ENCODE data around the gene ATP6V0A4. TPM values are rescaled to one million over a fixed set of nuclear protein-coding genes. Genes with fewer than 3 reads are reported as not detected.

ATP6V0A4 gene
- total RNA-seq, 1 experiment from 2014 or later, result 1.2 TPM

DNA sequence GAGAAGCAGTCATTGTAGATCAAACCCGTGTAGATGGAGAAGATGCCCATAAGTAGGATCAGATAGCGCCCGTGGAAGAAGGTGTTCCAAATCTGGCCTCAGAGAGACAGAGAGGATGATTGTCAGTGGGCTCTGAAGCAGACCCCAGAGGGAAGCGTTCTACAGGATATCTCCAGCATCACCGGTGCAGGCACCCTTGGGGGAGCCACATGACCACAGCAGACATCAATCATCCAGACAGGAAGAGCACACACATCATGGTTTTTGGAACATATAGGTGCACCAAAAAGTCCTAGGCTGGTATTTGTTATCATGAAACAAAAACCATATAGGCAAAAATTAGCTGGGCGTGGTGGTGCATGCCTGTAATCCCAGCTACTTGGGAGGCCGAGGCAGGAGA lies 52.8 kb downstream of the ATP6V0A4 start:
- Mint-ChIP-seq H3K27ac (ENCODE audit: unreplicated experiment) (no peak overlapping the region), H3K4me3 (ENCODE audit: unreplicated experiment) (no peak overlapping the region), H3K27me3 (ENCODE audit: insufficient read depth, unreplicated experiment) (no peaks in the 10 kb centered on the region), H3K4me1 (ENCODE audit: low read depth, unreplicated experiment) (peaks cover 6% of the 10 kb centered on the region), H3K9me3 (ENCODE audit: unreplicated experiment) (no peaks in the 10 kb centered on the region), H3K36me3 (ENCODE audit: insufficient read depth, unreplicated experiment) (peaks cover 6% of the 10 kb centered on the region)
- Histone ChIP-seq H3K4me1 (no peaks in the 10 kb centered on the region), H3K27me3 (replicated peaks; ENCODE audit: control insufficient read depth, insufficient read depth, low read length) (no peaks in the 10 kb centered on the region), H3K36me3 (ENCODE audit: control insufficient read depth, insufficient read depth, low read length) (no peaks in the 10 kb centered on the region), H3K4me3 (ENCODE audit: low read depth, low read length) (no peak overlapping the region), H3K9me3 (no peaks in the 10 kb centered on the region)
- no peak for DNase-seq
- TF ChIP-seq, protein P1, sequence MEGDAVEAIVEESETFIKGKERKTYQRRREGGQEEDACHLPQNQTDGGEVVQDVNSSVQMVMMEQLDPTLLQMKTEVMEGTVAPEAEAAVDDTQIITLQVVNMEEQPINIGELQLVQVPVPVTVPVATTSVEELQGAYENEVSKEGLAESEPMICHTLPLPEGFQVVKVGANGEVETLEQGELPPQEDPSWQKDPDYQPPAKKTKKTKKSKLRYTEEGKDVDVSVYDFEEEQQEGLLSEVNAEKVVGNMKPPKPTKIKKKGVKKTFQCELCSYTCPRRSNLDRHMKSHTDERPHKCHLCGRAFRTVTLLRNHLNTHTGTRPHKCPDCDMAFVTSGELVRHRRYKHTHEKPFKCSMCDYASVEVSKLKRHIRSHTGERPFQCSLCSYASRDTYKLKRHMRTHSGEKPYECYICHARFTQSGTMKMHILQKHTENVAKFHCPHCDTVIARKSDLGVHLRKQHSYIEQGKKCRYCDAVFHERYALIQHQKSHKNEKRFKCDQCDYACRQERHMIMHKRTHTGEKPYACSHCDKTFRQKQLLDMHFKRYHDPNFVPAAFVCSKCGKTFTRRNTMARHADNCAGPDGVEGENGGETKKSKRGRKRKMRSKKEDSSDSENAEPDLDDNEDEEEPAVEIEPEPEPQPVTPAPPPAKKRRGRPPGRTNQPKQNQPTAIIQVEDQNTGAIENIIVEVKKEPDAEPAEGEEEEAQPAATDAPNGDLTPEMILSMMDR (IDR thresholded peaks at IDR 0.05; ENCODE audit: insufficient read depth in 1 of 2, low read depth in 1 of 2, low read length in 1 of 2, severe bottlenecking in 1 of 2, unreplicated experiment in 1 of 2), result no peak
- ChIA-PET POLR2A (no interaction called here), CTCF (no interaction called here)
- intact Hi-C loops (cut with micrococcal nuclease; ENCODE audit: unreplicated experiment), result no loop called here
- no TSS peak for BruUV-seq (replicated peaks)

DNA sequence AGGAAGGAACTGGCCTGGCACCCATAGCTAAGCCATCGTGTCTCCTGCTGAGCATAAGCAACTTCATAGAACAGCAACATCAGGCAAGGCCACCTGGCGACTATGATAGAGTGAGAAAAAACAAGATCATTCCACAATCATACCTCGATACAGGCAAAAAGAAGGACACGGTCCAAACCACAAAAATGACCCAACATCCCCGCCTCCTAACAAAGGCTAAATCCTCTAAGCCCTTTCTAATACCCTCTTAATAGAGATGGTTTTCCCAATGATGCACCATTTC lies 56.6 kb downstream of the ATP6V0A4 start:
- CTCF ChIA-PET, result no interaction called here
- Histone ChIP-seq H3K36me3 (ENCODE audit: control insufficient read depth, insufficient read depth, low read length) (no peaks in the 10 kb centered on the region), H3K4me3 (ENCODE audit: low read depth, low read length) (no peak overlapping the region), H3K9me3 (no peaks in the 10 kb centered on the region), H3K27me3 (replicated peaks; ENCODE audit: control insufficient read depth, insufficient read depth, low read length) (no peaks in the 10 kb centered on the region), H3K4me1 (peaks cover 6% of the 10 kb centered on the region; the same call in 1 of the 2 replicates)
- no peak overlapping the region for H3K27ac Mint-ChIP-seq (ENCODE audit: unreplicated experiment)
- no peak overlapping the region for H3K4me3 Mint-ChIP-seq (ENCODE audit: unreplicated experiment)
- TF ChIP-seq, protein P1 (IDR thresholded peaks at IDR 0.05; ENCODE audit: insufficient read depth in 1 of 2, low read depth in 1 of 2, low read length in 1 of 2, severe bottlenecking in 1 of 2, unreplicated experiment in 1 of 2), result no peak
- H3K4me1 Mint-ChIP-seq (ENCODE audit: low read depth, unreplicated experiment), result peaks cover 9% of the 10 kb centered on the region
- H3K9me3 Mint-ChIP-seq (ENCODE audit: unreplicated experiment), result no peaks in the 10 kb centered on the region
- H3K36me3 Mint-ChIP-seq (ENCODE audit: insufficient read depth, unreplicated experiment), result peaks cover 6% of the 10 kb centered on the region
- intact Hi-C loops (cut with micrococcal nuclease; ENCODE audit: unreplicated experiment), result no loop called here
- POLR2A ChIA-PET, result no interaction called here
- no peak for DNase-seq
- no TSS peak for BruUV-seq (replicated peaks)
- no peaks in the 10 kb centered on the region for H3K27me3 Mint-ChIP-seq (ENCODE audit: insufficient read depth, unreplicated experiment)

DNA sequence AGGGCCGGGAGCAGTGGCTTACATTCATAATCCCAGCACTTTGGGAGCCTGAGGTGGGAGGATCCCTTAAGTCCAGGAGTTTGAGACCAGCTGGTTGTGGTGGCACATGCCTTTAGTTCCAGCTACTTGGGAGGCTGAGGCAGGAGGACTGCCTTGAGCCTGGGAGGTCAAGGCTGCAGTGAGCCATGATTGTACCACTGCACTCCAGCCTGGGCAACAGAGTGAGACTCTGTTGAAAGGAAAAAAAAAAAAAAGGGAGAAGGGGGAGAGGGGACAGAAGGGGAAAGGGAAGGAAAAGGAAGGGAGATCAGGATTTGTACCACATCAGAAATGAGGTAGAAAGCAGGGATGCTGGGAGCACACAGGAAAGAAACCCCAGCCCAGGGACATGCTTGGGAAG lies 58.1 kb downstream of the ATP6V0A4 start:
- H3K36me3 ChIP-seq (ENCODE audit: control insufficient read depth, insufficient read depth, low read length), result no peaks in the 10 kb centered on the region
- DNase-seq, result no peak
- intact Hi-C loops (cut with micrococcal nuclease; ENCODE audit: unreplicated experiment), result loop anchor here (2.0 to 10.0 kb wide), 5 partner anchors 77 to 737 kb away; partner anchors contain the start of genes CREB3L2 and TRIM24
- POLR2A ChIA-PET, result no interaction called here
- no TSS peak for BruUV-seq (replicated peaks)
- no peak overlapping the region for H3K4me3 ChIP-seq (ENCODE audit: low read depth, low read length)
- Mint-ChIP-seq H3K27ac (ENCODE audit: unreplicated experiment) (no peak overlapping the region), H3K27me3 (ENCODE audit: insufficient read depth, unreplicated experiment) (no peaks in the 10 kb centered on the region), H3K36me3 (ENCODE audit: insufficient read depth, unreplicated experiment) (no peaks in the 10 kb centered on the region), H3K4me3 (ENCODE audit: unreplicated experiment) (no peak overlapping the region), H3K4me1 (ENCODE audit: low read depth, unreplicated experiment) (peaks cover 9% of the 10 kb centered on the region), H3K9me3 (ENCODE audit: unreplicated experiment) (no peaks in the 10 kb centered on the region)
- CTCF ChIA-PET, result no interaction called here
- no peaks in the 10 kb centered on the region for H3K27me3 ChIP-seq (replicated peaks; ENCODE audit: control insufficient read depth, insufficient read depth, low read length)
- TF ChIP-seq, protein P1 (IDR thresholded peaks at IDR 0.05; ENCODE audit: insufficient read depth in 1 of 2, low read depth in 1 of 2, low read length in 1 of 2, severe bottlenecking in 1 of 2, unreplicated experiment in 1 of 2), result no peak
- peaks cover 6% of the 10 kb centered on the region; the same call in 1 of the 2 replicates for H3K4me1 ChIP-seq
- H3K9me3 ChIP-seq, result no peaks in the 10 kb centered on the region

Measured in Caco-2 (cell line).